Retinal pigment epithelial cell (primary cell): ENCODE results near the gene CRMP1.

ENCODE experiments used
- DNase-seq: peaks from one replicate; pipeline ENCODE4 v3.0.0-alpha.2; 2010; ENCODE audit warnings: low read depth
- H3K4me3 ChIP-seq: 2 replicates; pipeline ENCODE4 v1.5.1; 2011; ENCODE audit warnings: mild to moderate bottlenecking, low read length, control low read depth, moderate library complexity
- TF ChIP-seq, protein P1 (sequence below): conservative IDR thresholded peaks from 2 replicates; pipeline ENCODE4 v1.5.1; 2011; ENCODE audit warnings: low read depth, low read length, control low read depth, inconsistent platforms

CRMP1 gene

GRCh38 chr4:5836943-5837342 is 55.9 kb downstream of the CRMP1 start:
- TF ChIP-seq, protein P1, sequence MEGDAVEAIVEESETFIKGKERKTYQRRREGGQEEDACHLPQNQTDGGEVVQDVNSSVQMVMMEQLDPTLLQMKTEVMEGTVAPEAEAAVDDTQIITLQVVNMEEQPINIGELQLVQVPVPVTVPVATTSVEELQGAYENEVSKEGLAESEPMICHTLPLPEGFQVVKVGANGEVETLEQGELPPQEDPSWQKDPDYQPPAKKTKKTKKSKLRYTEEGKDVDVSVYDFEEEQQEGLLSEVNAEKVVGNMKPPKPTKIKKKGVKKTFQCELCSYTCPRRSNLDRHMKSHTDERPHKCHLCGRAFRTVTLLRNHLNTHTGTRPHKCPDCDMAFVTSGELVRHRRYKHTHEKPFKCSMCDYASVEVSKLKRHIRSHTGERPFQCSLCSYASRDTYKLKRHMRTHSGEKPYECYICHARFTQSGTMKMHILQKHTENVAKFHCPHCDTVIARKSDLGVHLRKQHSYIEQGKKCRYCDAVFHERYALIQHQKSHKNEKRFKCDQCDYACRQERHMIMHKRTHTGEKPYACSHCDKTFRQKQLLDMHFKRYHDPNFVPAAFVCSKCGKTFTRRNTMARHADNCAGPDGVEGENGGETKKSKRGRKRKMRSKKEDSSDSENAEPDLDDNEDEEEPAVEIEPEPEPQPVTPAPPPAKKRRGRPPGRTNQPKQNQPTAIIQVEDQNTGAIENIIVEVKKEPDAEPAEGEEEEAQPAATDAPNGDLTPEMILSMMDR = no peak
- no peak for DNase-seq
- H3K4me3 ChIP-seq = no peak overlapping the region

- TF ChIP-seq, protein P1 = no peak
- no peak for DNase-seq
- H3K4me3 ChIP-seq = no peak overlapping the region
Observed at GRCh38 chr4:5828005-5828391, 64.9 kb downstream of the CRMP1 start.

- no peak overlapping the region for H3K4me3 ChIP-seq
- no peak for DNase-seq
Observed at GRCh38 chr4:5827108-5828004, 65.5 kb downstream of the CRMP1 start.

DNA sequence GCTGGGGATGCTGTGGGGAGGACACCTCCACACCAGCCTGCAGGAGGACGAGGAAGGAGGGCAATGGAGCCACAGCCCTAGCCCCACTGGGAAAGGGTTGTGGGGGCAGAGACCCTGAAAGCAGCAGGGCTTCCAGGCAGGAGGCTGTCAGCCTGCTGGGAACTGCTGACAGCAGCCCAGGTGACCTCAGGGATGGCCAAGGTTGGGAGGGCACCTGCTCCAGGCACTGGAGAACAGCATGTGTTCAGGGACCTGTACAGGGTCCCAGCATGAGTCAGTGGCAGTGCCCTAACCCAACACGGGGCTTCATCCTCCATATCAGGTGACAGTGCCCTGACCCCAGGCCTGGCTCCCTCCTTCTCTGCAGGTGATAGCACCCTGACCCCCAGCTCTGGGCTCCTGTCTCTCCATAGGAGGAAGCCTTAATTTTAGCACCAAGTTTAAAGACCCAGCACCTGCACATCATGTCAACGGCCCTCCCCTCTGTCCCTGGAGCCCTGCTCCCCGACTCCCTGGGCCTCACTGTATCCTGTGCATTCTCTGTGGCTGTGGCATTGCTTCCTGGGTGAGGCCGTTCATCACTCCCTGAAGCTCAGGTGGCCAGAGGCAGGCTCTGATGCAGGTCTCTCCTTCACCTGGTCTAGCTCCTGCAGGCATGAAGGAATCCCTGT is 66.3 kb downstream of the CRMP1 start:
- no peak for DNase-seq
- TF ChIP-seq, protein P1 = no peak
- H3K4me3 ChIP-seq = no peak overlapping the region

More at GRCh38 chr4:5827108-5828004, 65.5 kb downstream of the CRMP1 start:
- TF ChIP-seq, protein P1 = no peak

DNA sequence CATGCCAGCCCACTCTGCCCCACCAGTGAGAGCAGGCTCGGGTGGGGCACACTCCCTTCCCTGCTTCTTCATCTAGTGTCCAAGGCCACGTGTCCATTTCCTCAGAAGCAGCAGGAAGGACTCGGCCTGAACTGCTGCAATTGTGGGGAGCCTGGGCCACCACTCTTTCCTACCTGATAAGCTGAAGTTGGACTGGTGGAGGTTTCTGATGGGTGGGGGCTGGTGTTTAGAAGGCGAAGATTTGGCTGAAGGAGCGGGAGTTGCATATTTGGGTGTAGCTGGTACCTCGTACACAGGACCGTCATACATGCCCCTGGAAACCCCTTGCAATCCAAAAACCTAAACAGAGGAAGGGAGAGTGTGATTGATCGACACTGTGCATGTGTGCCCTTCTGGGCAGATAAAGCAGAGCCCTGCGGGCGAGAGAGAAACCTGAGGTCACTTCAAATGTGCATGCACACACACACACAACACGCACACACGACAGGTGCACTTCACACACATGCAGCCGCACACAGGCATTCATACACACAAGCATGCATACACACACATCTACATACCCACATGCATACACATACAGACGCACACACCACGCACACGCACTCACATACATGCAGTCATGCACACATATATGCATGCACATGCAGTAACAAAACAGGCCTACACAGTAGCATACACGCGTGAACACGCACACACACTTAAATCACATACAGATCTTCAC is 67.4 kb downstream of the CRMP1 start:
- H3K4me3 ChIP-seq = no peak overlapping the region
- no peak for DNase-seq
- TF ChIP-seq, protein P1 = no peak

DNA sequence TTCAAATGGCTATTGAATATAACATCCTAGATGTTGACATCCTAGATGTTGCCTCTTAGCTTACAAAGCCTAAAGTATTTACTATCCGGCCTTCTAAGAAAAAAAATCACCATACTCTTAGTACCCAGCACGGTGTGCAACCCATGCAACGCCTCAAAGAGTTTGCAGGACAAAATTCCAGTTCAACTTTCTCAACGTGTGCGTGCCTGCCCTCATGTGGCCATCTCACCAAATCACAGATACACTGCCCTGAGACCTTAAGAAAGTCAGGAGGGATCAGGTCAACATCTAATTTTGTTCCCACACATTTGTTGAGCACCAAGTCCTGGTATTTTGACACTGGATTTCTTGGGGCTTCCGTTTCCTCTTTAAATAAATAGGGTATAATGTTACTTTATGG is 68.3 kb downstream of the CRMP1 start:
- DNase-seq = no peak
- H3K4me3 ChIP-seq = no peak overlapping the region
- TF ChIP-seq, protein P1 = peak; percentile 71
